ENCODE measurements around the gene JMJD8.

The JMJD8 gene

DNA sequence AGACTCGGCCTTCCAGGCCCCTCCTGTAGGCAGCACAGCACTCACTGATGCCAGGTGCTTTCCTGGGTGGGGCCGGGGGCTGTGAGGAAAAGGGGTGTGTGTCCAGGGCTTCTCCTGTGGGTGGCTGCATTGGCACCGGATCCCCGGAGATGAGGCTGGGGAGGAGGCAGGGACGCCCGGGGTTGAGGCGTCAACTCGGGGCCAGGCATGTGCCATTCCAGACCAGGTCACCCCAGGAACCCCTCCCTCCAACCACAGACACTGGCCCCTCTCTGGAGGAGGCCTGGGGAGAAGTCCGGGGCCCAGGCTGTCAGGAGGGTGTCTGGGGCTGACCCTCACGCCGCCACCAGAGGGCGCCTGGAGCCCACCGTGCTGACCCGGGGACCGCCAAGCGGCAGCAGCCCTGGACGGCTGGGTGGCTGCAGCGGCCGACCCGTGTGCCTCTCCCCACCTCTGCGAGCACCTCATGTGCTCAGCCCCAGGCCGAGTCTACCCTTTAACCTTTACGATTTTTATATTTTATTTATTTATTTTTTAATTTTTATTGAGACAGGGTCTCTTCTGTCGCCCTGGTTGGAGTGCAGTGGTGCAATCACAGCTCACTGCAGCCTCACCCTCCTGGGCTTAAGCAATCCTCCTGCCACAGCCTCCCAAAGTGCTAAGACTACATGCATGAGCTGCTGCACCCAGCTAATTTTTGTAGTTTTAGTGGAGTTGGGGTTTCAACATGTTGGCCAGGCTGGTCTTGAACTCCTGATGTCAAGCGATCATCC lies 27.6 kb upstream of the JMJD8 start:
- in situ Hi-C loops (cut with HindIII; ENCODE audit: low pct_unique_long_range_greater_than_20kb, low sequenced_read_pairs): loop anchor here (25.0 kb wide), 1 partner anchor 276 kb away; the partner anchor contains the start of gene SOX8
- TF ChIP-seq JUND (IDR thresholded peaks at IDR 0.05; ENCODE audit: low read depth): no peak
- DNase-seq (ENCODE audit: low read depth in 1 of 2, low spot score in 1 of 2): peak; percentile 73 to 90

DNA sequence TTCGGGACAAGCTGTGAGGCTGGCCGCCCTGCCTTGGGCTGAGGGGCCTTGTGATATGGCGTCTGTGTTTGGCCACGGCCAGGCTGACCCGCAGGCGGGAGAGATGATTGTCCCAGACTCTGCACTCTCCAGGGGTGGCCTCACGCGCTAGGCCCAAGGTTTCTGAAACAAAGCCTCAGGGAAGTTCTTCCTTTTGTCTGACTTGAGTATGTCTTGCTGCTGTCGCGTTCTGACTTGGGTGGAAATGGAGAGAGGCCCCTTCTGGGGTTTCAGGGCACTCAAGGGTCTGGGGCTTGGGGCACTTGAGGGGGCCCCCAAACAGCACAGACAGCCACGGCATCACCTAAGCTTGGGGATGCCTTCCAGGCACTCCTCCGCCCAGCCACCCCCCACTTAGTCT lies 26.9 kb upstream of the JMJD8 start:
- TF ChIP-seq JUND (IDR thresholded peaks at IDR 0.05; ENCODE audit: low read depth): no peak
- in situ Hi-C loops (cut with HindIII; ENCODE audit: low pct_unique_long_range_greater_than_20kb, low sequenced_read_pairs): loop anchor here (25.0 kb wide), 1 partner anchor 276 kb away; the partner anchor contains the start of gene SOX8
- no peak for DNase-seq (ENCODE audit: low read depth in 1 of 2, low spot score in 1 of 2)

DNA sequence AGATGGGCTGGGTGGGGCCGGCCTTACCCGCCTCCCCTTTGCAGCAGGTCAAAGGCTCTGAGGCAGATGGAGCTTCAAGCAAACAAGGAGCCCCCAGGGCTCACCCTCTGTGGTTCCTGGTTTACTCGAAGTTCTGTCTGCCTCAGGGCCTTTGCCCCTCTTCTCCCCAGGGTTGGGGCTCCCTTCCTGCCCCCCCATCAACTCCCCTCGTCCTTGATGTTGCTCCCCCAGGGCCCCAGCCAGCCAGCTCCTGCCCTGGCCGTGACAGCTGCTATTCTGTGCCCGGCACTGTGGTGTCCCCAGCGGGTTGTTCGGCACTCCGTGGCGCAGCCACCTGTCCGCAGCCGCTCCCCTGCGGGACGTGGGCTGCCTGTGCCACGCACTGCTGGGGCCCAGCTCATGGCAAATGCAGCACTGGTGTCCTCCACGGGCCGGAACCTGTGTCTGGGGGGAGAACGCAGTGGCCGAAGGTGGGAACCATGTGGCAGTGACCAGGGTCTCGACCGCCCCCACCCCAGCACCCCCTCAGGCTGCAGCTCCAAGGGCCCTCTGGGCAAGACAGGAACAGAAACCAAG lies 26.5 kb upstream of the JMJD8 start:
- in situ Hi-C loops (cut with HindIII; ENCODE audit: low pct_unique_long_range_greater_than_20kb, low sequenced_read_pairs): loop anchor here (25.0 kb wide), 1 partner anchor 277 kb away; the partner anchor contains the start of gene SOX8
- no peak for TF ChIP-seq JUND (IDR thresholded peaks at IDR 0.05; ENCODE audit: low read depth)
- DNase-seq (ENCODE audit: low read depth in 1 of 2, low spot score in 1 of 2): no peak

DNA sequence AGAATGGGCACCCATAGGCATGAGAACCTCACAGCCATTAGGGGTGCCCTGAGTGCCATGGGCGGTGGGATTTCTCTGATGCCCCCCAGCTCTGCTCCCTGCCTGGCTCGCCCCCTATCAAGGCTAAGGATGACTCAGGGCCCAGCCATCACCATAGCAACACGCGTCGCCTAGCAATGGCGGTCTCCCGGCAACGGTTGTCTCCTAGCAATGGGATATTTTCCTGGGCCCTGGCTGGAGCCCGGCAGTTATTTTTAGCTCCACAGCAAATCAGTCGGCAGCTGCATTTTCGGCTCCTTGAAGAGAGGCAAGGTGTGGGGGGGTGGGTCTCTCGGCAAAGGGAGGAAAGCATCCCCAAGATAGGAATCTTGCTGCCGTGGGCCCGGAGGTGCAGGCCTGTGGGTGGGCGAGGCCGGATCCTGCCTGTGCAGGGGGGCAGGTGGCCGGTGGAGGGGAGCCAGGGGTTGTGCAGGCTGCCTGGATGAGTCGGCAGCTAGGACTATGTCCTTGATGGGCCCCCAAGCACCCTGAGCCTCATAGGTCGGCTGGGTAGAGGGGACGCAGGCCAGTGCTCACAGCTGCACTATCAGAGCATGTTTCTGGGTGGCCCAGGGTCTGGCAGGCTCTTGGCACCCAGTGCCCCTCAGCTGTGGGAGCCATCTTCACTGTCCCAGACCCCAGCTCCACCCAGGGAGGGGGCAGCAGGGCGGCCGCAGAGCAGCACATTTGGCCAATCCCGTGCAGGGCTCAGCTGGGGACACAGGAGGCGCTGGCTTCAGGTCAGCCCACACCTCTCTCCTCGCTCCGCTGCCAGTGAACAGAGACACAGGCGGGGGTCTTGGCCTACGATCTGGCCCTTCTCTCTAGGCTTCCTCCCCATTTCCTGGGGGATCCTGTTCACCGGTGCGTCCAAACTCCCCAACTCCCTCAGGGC lies 25.7 kb upstream of the JMJD8 start:
- peak in 1 of 2 experiments; percentile 57 for DNase-seq (ENCODE audit: low read depth in 1 of 2, low spot score in 1 of 2)
- TF ChIP-seq JUND (IDR thresholded peaks at IDR 0.05; ENCODE audit: low read depth): no peak
- in situ Hi-C loops (cut with HindIII; ENCODE audit: low pct_unique_long_range_greater_than_20kb, low sequenced_read_pairs): loop anchor here (25.0 kb wide), 1 partner anchor 277 kb away; the partner anchor contains the start of gene SOX8

DNA sequence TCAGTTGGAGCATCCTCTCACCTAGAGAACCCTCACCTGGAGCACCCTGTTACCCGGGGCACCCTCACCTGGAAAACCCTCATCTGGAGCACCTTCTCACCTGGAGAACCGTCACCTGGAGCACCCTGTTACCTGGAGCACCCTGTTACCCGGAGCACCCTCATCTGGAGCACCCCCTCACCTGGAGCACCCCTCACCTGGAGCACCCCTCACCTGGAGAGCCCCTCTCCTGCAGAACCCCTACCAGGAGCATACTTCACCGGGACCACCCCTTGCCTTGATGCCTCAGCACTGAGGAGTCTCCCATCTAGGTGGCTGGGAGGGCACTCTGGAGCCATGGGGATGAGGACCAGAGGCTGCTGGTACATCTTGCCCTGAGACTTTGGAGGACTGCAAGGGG lies 24.8 kb upstream of the JMJD8 start:
- in situ Hi-C loops (cut with HindIII; ENCODE audit: low pct_unique_long_range_greater_than_20kb, low sequenced_read_pairs): loop anchor here (25.0 kb wide), 1 partner anchor 278 kb away; the partner anchor contains the start of gene SOX8
- DNase-seq (ENCODE audit: low read depth in 1 of 2, low spot score in 1 of 2): no peak
- TF ChIP-seq JUND (IDR thresholded peaks at IDR 0.05; ENCODE audit: low read depth): no peak

DNA sequence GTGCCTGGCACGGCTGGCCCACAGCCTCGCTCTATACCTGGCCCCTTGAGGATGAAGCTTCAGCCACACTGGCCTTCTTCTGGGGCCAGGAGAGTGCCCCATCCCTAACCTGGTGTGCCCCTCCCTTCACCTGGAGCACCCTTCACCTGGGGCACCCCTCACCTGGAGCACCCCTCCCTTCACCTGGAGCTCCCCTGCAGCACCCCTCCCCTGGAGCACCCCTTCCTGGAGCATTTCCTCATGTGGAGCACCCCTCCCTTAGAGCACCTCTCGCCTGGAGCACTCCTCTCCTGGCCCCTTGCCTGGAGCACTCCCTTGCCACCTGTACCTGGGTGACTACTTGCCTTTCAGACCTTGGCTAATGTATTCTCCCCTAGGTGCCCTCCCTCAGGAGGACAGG lies 23.9 kb upstream of the JMJD8 start:
- TF ChIP-seq JUND (IDR thresholded peaks at IDR 0.05; ENCODE audit: low read depth): no peak
- in situ Hi-C loops (cut with HindIII; ENCODE audit: low pct_unique_long_range_greater_than_20kb, low sequenced_read_pairs): loop anchor here (25.0 kb wide), 1 partner anchor 279 kb away; the partner anchor contains the start of gene SOX8
- no peak for DNase-seq (ENCODE audit: low read depth in 1 of 2, low spot score in 1 of 2)

DNA sequence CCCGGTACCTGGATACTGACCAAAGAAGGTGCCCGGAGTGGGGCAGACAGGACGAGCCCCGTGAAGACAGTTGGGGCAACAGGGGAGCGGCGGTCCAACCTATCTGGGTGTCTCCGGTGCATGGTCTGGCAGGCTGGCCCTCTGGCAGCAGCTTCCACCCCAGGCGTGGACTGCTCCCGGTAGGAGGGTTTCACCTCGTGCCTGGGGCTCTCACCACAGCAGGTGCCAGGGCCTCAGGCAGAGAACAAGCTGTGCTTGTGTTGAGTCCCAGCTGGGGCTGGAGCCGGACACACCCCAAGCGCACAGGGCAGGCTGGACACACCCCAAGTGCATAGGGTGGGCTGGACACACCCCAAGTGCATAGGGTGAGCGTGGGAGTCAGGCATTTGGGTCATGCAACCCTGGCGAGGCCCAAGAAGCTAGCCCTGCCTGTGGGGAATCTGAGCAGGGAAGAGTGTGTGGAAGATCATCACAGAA lies 23.0 kb upstream of the JMJD8 start:
- DNase-seq (ENCODE audit: low read depth in 1 of 2, low spot score in 1 of 2): no peak
- in situ Hi-C loops (cut with HindIII; ENCODE audit: low pct_unique_long_range_greater_than_20kb, low sequenced_read_pairs): loop anchor here (25.0 kb wide), 1 partner anchor 280 kb away; the partner anchor contains the start of gene SOX8
- no peak for TF ChIP-seq JUND (IDR thresholded peaks at IDR 0.05; ENCODE audit: low read depth)

DNA sequence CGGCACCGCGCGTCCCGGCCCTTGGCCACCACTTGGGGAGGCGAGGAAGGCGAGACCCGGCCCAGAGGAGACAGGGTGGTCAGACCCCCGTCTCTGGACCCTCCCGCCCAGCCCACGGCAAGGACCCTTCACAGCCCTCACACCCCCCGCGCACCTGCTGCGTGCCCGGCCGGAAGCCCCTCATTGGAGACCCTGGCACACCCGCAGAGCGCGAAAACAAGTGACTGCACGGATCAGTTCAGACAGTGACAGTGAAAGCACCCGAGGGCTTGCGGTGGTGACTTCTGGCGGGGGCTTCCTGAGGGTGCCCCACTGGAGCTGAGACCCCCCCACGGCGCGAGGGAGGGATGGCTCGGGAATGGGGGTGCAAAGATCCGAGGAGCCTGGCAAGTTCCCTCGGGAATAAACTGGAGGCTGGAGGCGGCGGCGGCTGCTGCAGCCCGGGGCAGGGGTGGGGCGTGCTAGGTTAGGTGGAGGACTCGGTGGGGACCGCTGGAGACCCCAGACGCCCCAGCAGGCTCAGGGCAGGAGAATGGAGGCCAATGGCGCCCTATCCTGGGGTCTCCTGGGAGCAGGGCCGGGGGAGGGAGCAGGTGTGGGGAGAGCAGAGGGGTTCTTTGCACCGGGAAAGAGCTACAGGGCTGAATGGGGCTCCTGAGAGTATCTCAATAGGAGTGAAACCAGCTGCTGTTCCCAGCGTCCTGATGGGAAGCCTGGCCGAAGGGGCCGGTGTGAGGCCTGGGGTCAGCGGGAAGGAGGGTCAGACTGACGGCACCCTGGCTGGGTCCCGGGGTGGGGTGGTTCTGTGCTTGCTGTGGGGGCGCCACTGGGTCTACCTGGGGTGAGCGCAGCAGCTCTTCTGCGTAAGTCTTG lies 22.3 kb upstream of the JMJD8 start:
- in situ Hi-C loops (cut with HindIII; ENCODE audit: low pct_unique_long_range_greater_than_20kb, low sequenced_read_pairs): loop anchor here (25.0 kb wide), 1 partner anchor 281 kb away; the partner anchor contains the start of gene SOX8
- DNase-seq (ENCODE audit: low read depth in 1 of 2, low spot score in 1 of 2): no peak
- no peak for TF ChIP-seq JUND (IDR thresholded peaks at IDR 0.05; ENCODE audit: low read depth)

DNA sequence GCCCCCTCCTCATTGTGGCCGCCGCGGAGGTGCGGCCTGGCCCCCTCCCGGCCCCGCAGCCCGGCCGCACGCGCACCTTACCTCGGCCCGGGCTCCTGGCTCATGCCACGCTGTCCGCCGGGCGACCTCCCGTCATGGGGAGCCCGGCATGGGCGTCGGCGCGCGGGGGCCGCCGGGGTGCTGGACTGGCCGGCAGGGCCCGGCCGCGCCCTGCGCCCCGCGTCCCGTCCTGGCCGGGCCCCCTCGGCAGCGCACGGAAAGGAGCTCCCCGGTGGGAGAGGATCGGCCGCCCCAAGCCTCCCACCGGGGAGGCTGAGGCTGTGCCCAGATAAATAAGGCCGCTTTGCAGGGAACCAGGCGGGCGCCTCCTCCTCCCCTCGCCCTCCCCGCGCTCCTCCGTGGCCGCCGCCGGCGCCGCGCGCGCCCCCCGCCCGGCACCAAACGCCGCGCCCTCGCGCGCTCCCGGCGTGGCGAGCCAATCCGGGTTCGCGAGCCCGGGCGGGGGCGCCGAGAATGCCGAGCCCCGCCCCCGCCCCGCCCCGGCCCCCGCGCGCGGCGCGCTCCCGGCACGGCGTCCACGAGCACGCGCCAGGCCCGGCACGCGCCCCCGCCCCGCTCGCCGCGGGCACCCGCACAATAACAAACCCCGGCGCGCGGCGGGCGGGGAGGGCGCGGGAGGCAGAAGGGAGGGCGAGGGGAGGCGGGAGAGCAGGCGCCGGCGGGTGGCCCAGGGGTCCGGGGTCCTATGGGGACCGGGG lies 21.5 kb upstream of the JMJD8 start, which contains the start of gene FBXL16:
Gene FBXL16 (minus strand): TSS at position 371 of the 758 bp plus-strand sequence. CDS start 8,396 bp downstream, outside the sequence.
- TF ChIP-seq JUND (IDR thresholded peaks at IDR 0.05; ENCODE audit: low read depth): no peak
- DNase-seq (ENCODE audit: low read depth in 1 of 2, low spot score in 1 of 2): peak; percentile 87 to 94
- in situ Hi-C loops (cut with HindIII; ENCODE audit: low pct_unique_long_range_greater_than_20kb, low sequenced_read_pairs): loop anchor here (25.0 kb wide), 1 partner anchor 282 kb away; the partner anchor contains the start of gene SOX8

DNA sequence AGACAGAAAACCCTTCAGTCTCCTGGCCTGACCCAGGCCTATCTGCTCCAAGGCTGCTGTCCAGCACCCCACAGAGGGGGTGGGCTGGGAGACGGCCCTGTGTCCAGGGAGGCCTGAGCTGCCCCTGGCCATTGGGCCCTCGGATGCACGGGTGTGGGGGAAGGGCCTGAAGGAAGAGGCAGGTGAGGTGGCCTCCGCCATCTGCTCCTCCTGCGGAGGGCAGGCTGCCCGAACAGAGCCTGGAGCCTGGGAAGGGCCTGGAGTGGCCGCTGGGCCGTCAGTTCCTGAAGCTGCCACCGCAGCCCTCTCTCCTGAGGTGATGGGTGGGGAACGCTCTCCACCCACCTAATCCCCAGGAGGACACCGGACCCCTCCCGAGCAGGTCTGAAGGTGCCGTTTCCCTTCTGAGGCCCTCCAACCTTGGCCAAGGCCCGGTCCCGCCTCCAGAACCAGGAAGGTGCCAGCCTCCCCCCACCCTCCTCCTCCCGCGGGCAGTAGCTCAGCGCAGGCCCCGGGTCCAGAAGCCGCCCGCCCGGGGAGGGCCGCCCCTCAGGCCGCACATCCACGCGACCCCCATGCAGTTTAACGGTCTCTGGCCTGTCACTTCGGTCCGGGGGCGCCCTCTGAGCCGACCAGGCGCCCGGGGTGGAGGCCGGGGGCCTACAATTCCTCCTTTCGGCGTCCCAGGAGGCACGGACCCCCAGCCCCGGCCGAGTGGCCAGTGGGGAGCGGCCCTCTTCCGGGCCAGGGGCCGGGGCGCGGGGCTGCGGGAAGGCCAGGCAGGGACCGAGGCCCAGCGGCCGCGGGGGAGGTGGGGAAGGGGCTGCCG lies 20.6 kb upstream of the JMJD8 start:
- no peak for TF ChIP-seq JUND (IDR thresholded peaks at IDR 0.05; ENCODE audit: low read depth)
- in situ Hi-C loops (cut with HindIII; ENCODE audit: low pct_unique_long_range_greater_than_20kb, low sequenced_read_pairs): loop anchor here (25.0 kb wide), 1 partner anchor 283 kb away; the partner anchor contains the start of gene SOX8
- DNase-seq (ENCODE audit: low read depth in 1 of 2, low spot score in 1 of 2): no peak

All from T47D (cell line).